Suppressor macrophage treated with lipopolysaccharide for 4 hours (primary cell): ENCODE results near the gene WWOX.

Source experiments
- DNase-seq: peaks from one replicate; pipeline ENCODE4 v3.0.0-alpha.2; 2020

The WWOX gene

GRCh38 chr16:78309763-78310162 is 210.3 kb downstream of the WWOX start:
- DNase-seq: no peak

GRCh38 chr16:78310196-78310595 is 210.7 kb downstream of the WWOX start:
- DNase-seq: no peak

- DNase-seq: no peak
Observed at GRCh38 chr16:78310990-78311561, 211.6 kb downstream of the WWOX start.

- no peak for DNase-seq
Observed at GRCh38 chr16:78311831-78312230, 212.4 kb downstream of the WWOX start.

- DNase-seq: no peak
Observed at GRCh38 chr16:78317564-78318240, 218.2 kb downstream of the WWOX start.

GRCh38 chr16:78321620-78322360 is 222.3 kb downstream of the WWOX start:
- no peak for DNase-seq

- DNase-seq: no peak
Observed at GRCh38 chr16:78323315-78323714, 223.9 kb downstream of the WWOX start.

GRCh38 chr16:78324649-78325285 is 225.3 kb downstream of the WWOX start:
- no peak for DNase-seq

- DNase-seq: no peak
Observed at GRCh38 chr16:78325468-78326352, 226.3 kb downstream of the WWOX start.

GRCh38 chr16:78326731-78327130 is 227.3 kb downstream of the WWOX start:
- DNase-seq: no peak

GRCh38 chr16:78331731-78332130 is 232.3 kb downstream of the WWOX start:
- no peak for DNase-seq

GRCh38 chr16:78333808-78334207 is 234.4 kb downstream of the WWOX start:
- DNase-seq: no peak

GRCh38 chr16:78340590-78340989 is 241.1 kb downstream of the WWOX start:
- no peak for DNase-seq

- DNase-seq: no peak
Observed at GRCh38 chr16:78348068-78348467, 248.6 kb downstream of the WWOX start.

GRCh38 chr16:78348886-78349285 is 249.4 kb downstream of the WWOX start:
- DNase-seq: no peak

- DNase-seq: no peak
Observed at GRCh38 chr16:78352184-78352583, 252.7 kb downstream of the WWOX start.

- DNase-seq: no peak
Observed at GRCh38 chr16:78353640-78354275, 254.3 kb downstream of the WWOX start.

- DNase-seq: no peak
Observed at GRCh38 chr16:78362524-78363135, 263.2 kb downstream of the WWOX start.

GRCh38 chr16:78363843-78364555 is 264.5 kb downstream of the WWOX start:
- DNase-seq: no peak

GRCh38 chr16:78364556-78364880 is 265.1 kb downstream of the WWOX start:
- DNase-seq: no peak

- DNase-seq: no peak
Observed at GRCh38 chr16:78365366-78365765, 265.9 kb downstream of the WWOX start.
